ENCODE results near the gene PAX4. TPM values are rescaled to one million over a fixed set of nuclear protein-coding genes. Genes with fewer than 3 reads are reported as not detected.

PAX4 gene
- total and polyA plus RNA-seq, 2 donors (not counting 3 experiments of a cell fraction or from before 2014, with no cell fraction given): not detected

DNA sequence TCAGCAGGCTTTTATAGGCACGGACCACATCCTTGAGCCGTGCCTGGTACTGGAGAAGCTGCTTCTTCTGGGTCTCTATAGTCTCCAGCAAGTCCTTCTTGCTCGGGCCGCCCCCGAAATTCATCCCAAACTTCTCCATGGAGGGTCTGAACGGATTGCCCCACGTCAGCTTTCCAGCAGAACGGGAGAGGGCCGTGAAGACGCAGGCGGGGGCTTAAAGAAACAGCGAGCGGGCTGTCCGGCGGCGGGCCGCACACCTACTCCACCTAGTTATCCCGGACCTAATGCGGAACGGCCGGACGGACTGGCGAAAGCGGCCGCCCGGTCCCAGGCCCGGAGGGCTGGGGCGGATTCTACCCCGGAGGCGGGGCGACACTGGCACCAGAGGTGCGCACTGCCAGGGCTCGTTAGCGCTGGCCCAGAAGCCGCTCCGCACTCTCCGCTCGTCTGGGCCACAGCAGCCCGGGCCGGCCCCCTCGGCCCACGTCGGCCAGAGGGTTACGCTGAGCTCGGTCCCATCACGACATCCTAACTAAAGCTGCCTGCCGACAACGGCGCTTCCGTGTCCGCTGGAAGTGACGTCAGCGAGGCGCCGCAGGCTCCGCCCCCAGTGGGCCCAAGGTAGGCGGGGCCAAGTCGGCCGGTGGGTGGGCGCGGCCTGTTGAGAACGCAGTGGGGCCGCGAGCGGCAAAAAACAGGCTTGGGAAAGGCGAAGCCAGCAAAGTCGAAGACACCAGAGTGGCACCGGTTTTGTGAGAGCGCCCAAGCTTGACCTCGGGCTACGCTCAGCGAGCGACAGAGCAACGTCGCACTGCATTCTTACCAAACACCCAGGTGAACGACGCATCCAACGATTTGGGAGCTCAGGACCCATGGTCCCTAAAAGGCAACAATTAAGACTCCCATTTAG is 32.6 kb downstream of the PAX4 start, which contains the start of gene GCC1:
Gene GCC1 (minus strand): TSS at position 553 of the 910 bp plus-strand sequence. CDS start 414 bp downstream, at position 139.
- Histone ChIP-seq H3K4me1 (ENCODE audit: control insufficient read depth, extremely low read depth, insufficient read depth, low read length) (peaks cover 37% of the 10 kb centered on the region), H3K27me3 (ENCODE audit: control insufficient read depth in 2 of 2, insufficient read depth in 2 of 2, low read length in 2 of 2) (no peaks in the 10 kb centered on the region), H3K9me1 (replicated peaks; ENCODE audit: control insufficient read depth, extremely low read depth, insufficient read depth, low read length) (no peaks in the 10 kb centered on the region), H3K4me2 (ENCODE audit: insufficient read depth, low read length) (peak within 1 kb of the TSS; percentile 98), H2AFZ (ENCODE audit: low read depth, low read length) (peak within 1 kb of the TSS; percentile 78), H3K79me2 (ENCODE audit: control insufficient read depth, insufficient read depth, low read length) (peaks cover 37% of the 10 kb centered on the region), H3K4me3 (replicated peaks in 1 of 3; ENCODE audit: insufficient read depth in 1 of 3, low read depth in 1 of 3, low read length in 3 of 3) (peak within 1 kb of the TSS; percentile 87 to 95 (median 94)), H3K9ac (replicated peaks; ENCODE audit: extremely low read depth, insufficient read depth, low read length) (peak within 1 kb of the TSS; percentile 89), H3K9me3 (replicated peaks; ENCODE audit: control insufficient read depth, insufficient read depth, low read length) (no peaks in the 10 kb centered on the region), H4K20me1 (replicated peaks; ENCODE audit: control insufficient read depth, extremely low read depth, insufficient read depth, low read length) (no peaks in the 10 kb centered on the region), H3K36me3 (ENCODE audit: control insufficient read depth in 2 of 2, extremely low read depth in 1 of 2, insufficient read depth in 2 of 2, low read length in 2 of 2) (peaks cover 0 to 11% of the 10 kb centered on the region in 2 experiments), H3K27ac (ENCODE audit: insufficient read depth, low read depth, low read length) (peak within 1 kb of the TSS; percentile 60)
- intact Hi-C loops (cut with micrococcal nuclease): loop anchor here (1.0 to 10.0 kb wide), 7 partner anchors 67 to 884 kb away; partner anchors contain the start of genes GRM8, LRRC4 and SND1
- DNase-seq (ENCODE audit: low read depth, low spot score): peak; percentile 94
- ChIA-PET CTCF (interaction anchor here (0.6 to 1.5 kb wide), 2 partner anchors 607 to 624 kb away, joined by 4 to 5 read pairs; no protein-coding TSS in a partner anchor), POLR2A (interaction anchor here (0.9 kb wide), 1 partner anchor 82 kb away, joined by 3 read pairs; no protein-coding TSS in a partner anchor)
- dilution Hi-C loops (cut with MboI; ENCODE audit: extremely low pct_ligation_motif_present, low sequenced_read_pairs): no loop called here
- TF ChIP-seq, protein P1, sequence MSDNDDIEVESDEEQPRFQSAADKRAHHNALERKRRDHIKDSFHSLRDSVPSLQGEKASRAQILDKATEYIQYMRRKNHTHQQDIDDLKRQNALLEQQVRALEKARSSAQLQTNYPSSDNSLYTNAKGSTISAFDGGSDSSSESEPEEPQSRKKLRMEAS (IDR thresholded peaks at IDR 0.05; ENCODE audit: insufficient read depth, insufficient read length): peak; percentile 47
- TF ChIP-seq POLR2AphosphoS5 (IDR thresholded peaks at IDR 0.05; ENCODE audit: insufficient read depth, low read depth, low read length) (peak; percentile 88), MYC (IDR thresholded peaks at IDR 0.05; ENCODE audit: low read depth, low read length) (no peak), FOS (IDR thresholded peaks at IDR 0.05; ENCODE audit: borderline replicate concordance, insufficient read depth, low read length) (no peak), EZH2 (IDR thresholded peaks at IDR 0.05; ENCODE audit: borderline replicate concordance, low read depth, low read length, severe bottlenecking) (no peak), POLR2A (IDR thresholded peaks at IDR 0.05; ENCODE audit: low read depth, low read length) (peak; percentile 91), JUN (IDR thresholded peaks at IDR 0.05; ENCODE audit: borderline replicate concordance, insufficient read depth, insufficient read length, low read depth) (peak; percentile 25), GATA2 (IDR thresholded peaks at IDR 0.05; ENCODE audit: insufficient read depth, insufficient read length, low read depth, low read length) (no peak)
- TF ChIP-seq, protein P2, sequence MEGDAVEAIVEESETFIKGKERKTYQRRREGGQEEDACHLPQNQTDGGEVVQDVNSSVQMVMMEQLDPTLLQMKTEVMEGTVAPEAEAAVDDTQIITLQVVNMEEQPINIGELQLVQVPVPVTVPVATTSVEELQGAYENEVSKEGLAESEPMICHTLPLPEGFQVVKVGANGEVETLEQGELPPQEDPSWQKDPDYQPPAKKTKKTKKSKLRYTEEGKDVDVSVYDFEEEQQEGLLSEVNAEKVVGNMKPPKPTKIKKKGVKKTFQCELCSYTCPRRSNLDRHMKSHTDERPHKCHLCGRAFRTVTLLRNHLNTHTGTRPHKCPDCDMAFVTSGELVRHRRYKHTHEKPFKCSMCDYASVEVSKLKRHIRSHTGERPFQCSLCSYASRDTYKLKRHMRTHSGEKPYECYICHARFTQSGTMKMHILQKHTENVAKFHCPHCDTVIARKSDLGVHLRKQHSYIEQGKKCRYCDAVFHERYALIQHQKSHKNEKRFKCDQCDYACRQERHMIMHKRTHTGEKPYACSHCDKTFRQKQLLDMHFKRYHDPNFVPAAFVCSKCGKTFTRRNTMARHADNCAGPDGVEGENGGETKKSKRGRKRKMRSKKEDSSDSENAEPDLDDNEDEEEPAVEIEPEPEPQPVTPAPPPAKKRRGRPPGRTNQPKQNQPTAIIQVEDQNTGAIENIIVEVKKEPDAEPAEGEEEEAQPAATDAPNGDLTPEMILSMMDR (IDR thresholded peaks at IDR 0.05; ENCODE audit: extremely low read depth in 1 of 2, insufficient read depth in 1 of 2, low read depth in 1 of 2, low read length in 2 of 2): no peak
- BruUV-seq (replicated peaks): TSS peak; percentile 56
- FAIRE-seq: peak; percentile 91

Measured in endothelial cell of umbilical vein (primary cell).